ENCODE results near the gene AMH. TPM values are rescaled to one million over a fixed set of nuclear protein-coding genes. Genes with fewer than 3 reads are reported as not detected.

AMH gene
- total RNA-seq, 1 donor from 2014 or later, result 1.5 TPM

GRCh38 chr19:2249880-2250765 is 1.0 kb downstream of the AMH start:
- DNase-seq, result no peak

- DNase-seq, result no peak
Measured at GRCh38 chr19:2250766-2251105, 1.6 kb downstream of the AMH start.

- DNase-seq, result peak; percentile 30
Measured at GRCh38 chr19:2251106-2252054, 2.3 kb downstream of the AMH start.

GRCh38 chr19:2252055-2252796 is 3.1 kb downstream of the AMH start:
- no peak for DNase-seq

GRCh38 chr19:2252797-2253105 is 3.6 kb downstream of the AMH start:
- no peak for DNase-seq

DNA sequence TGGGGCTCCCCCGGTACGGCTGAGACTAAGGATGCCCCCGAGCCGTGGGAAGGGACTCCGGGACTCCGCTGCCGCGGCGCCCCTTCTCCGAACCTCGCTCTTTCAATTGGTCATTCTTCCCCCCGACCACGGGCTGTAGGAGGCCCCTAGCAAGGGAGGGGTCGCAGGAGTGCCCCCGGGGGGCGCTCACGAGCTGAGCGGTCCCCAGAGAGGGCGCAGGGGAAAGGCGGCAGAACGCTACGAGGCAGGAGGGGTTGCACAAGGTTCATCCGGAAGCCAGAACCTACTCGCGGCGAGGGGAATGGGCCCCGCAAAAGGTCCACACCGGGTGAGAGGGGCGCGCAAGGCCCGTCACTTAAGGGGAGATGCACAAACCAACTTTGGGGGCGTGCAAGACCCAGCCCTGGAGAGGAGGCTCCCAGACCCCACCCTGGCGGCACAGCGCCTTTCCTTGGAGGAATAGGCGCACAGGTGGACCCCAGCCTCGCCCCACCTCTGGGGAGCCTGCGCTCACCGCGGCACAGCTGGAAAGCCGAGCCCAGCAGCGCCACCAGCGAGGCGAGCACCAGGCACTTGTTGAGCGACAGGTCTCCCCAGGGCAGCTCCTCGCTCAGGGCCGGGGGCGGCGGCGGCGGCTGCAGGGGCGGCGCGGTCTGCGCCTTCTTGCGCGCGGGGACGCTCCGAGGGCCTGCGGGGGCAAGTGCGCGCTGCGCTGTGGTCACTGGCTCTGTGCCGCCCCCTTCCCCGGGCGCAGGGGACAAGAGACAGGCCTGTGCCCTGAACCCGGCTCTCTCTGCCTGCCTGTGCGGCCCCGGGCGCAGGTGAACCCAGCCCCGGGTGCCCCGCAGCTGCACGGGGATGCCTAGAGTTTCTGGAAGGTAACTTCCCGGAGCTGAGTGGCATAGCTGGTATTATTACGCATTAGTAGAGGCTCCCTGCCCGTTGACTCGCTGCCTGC is 4.3 kb downstream of the AMH start:
- DNase-seq, result no peak

DNA sequence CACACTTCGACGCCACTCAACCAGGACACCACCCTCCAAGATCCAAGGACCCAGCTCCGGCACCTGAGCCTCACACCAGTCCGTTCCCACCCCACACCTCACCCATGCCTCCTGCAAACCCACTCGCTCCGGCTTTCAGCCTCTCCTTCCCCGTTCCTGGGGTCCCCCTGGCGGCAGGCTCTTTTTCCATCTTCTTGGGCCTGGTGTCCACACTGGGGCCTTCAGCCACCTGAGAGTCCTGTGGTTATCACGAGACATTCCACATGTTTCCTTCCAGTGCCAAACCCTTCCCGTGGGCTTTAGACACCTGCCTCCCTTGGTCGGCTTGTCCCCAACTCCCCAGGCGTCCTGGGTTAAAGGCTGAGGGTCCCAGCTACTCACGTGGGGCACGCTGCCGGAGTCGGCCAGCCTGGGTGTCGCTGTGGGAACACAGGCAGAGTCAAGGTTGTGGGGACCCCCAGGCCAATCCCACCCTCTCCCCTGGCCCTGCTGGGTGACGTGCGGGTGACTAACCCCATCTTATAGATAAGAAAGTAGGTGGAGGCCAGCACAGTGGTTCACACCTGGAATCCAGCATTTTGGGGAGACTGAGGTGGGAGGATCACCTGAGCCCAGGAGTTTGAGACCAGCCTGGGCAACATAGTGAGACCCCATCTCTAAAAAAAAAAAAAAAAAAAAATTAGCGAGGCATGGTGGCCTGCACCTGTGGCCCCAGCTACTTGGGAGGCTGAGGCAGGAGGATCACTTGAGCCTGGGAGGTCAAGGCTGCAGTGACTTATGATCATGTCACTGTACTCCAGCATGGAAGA is 5.1 kb downstream of the AMH start:
- peak; percentile 61 for DNase-seq

- DNase-seq, result no peak
Measured at GRCh38 chr19:2255112-2255845, 6.2 kb downstream of the AMH start.

GRCh38 chr19:2255982-2256685 is 7.0 kb downstream of the AMH start, which contains the start of gene JSRP1:
Gene JSRP1, minus strand, starts transcription at chr19:2256417. Its CDS starts 1,103 bp downstream, at chr19:2255314.
- no peak for DNase-seq

DNA sequence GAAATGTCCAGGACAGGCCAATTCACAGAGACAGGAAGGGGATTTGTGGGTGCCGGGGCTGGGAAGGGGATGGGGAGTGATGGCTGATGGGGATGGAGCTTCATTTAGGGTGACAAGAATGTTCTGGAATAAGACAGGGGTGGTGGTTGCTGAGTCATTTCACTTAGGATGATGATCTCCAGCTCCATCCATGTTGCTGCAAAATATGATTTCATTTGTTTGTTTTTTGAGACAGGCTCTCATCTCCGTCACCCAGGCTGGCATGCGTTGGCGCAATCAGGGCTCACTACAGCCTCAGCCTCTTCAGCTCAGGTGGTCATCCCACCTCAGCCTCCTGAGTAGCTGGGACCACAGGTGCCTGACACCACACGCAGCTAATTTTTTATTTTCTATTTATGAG is 10.2 kb downstream of the AMH start:
- DNase-seq, result no peak

DNA sequence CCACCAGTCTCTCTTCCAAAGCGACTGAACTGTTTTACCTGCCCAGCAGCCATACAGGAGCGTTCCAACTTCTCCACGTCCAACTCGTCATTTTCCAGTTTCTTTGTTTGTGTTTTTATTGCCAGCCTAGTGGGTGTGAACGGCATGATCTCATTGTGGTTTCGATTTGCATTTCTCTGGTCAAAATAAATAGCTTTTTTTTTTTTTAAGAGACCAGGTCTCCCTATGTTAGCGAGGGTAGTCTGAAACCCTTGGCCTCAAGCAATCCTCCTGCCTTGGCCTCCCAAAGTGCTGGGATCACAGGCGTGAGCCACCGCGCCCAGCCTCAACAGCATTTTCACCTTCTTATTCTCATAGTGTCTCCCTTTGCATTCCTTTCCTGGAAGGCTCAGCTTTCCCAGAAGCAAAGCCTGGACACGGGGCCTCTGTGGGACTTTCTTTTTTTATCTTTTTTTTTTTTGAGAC is 11.2 kb downstream of the AMH start:
- no peak for DNase-seq

DNA sequence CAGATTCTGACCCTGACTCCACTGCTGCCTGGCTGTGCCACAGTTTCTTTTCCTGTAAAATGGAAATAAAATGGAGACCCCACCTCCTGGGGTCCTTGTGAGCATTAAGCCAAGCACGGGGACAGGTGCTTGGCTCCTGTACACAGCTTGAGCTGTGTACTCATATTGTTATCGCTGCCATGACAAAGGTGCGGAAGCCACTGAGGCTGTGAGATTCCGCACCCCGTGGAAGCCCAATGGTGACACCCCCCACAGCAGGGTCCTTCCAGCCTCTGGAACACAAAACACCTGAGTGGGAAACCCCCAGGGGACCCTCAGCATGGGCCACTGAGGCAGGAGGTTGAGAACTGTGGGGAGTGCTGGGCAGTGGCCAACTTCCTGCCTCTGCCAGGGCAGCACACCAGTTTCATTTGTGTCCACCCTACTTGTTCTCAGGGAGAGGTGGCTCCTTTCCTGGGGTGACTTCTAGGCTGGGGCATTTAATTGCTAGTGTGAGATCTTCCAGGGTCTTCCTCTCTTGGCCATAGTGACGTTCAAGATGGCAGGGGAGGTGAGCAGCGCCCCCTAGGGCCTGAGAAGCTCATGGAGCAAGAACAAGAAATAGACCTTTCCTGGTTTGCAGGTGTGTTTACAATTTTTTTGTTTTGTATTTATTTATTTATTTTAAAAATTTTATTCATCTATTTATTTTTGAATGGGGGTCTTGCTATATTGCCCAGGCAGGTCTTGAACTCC is 12.5 kb downstream of the AMH start:
- peak; percentile 73 for DNase-seq

DNA sequence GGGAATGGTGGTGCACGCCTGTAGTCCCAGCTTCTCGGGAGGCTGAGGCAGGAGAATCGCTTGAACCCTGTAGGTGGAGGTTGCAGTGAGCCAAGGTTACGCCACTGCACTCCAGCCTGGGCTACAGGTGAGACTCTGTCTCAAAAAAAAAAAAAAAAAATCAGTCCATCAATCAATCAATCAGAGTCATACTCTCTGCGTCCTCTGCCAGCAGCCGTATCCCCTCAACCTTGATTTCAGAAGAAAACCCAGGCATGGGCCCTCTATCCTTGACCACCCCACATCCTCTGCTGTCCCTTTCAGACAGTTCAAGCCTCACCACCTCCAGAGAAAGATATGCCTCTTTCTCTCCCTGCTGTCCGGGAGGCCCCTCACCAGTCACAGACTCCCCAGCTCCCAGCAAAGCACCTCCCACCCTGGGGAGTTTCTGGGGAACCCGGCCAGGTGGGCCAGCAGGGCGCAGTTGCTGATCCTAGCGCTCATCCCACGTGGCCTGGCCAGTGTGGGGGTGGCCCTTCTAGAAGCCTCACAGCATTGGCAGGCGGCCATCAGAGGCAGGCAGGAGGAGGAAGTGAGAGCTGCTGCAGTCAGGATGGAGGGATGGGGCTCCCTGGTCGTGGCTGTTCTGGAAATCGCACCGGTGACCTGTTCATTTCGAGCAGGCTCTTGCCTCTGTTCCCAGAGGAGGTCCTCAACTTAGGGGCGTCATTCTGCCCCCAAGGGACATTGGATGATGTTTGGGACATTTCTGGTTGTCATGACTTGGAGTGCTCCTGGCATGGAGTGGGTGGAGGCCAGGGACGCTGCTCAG is 17.3 kb downstream of the AMH start:
- peak; percentile 84 for DNase-seq

DNA sequence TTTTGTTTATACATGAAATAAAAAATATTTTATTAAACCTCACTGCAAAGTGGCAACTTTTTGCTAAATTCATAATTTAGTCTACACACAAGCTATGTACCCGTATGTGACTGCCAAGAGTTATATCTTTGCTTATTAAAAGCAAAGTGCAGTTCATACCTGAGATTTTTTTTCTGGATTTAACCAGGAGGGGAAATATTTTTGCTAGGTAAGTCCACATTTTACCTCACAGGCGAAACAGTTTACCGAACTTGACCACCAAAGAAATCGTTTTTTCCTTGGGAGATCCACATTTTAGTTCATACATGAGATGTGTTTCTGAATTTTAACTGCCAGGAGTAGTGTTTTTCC is 19.3 kb downstream of the AMH start:
- no peak for DNase-seq

GRCh38 chr19:2268861-2269243 is 19.7 kb downstream of the AMH start:
- DNase-seq, result no peak

DNA sequence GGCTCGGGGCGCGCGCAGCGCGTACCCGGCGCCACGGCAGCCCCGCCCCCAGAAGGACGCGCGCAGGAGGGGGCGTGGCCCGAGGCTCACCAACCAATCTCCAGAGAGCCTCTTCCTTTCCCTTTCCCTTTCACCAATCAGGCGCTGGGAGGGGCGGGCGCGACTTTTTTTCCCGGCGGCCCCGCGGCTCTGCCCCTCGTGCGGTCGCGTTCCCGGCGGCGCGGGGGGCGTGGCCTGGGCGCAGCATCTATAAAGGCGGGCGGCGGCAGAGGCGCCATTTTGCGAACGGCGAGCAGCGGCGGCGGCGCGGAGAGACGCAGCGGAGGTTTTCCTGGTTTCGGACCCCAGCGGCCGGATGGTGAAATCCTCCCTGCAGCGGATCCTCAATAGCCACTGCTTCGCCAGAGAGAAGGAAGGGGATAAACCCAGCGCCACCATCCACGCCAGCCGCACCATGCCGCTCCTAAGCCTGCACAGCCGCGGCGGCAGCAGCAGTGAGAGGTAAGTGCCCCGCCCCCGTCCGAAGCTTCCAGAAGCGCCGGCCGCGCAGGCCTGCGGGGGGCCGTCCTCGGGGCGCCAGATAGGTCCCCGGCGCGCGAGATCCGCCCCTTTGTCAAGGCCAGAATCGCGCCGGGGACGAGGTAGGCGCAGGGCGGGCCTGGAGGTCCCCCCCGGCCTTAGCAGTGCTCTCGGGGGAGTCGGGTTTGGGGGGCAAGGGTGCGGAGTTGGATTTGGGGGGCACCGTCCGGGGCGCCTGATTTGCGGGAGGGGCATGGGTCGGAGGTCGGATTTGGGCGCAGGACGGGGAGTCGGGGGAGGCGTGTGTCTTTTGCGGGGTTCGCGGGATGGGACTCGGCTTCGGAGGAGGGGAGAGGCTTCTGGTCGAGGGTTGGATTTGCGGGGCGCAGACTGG is 20.4 kb downstream of the AMH start:
- DNase-seq, result peak; percentile 98

DNA sequence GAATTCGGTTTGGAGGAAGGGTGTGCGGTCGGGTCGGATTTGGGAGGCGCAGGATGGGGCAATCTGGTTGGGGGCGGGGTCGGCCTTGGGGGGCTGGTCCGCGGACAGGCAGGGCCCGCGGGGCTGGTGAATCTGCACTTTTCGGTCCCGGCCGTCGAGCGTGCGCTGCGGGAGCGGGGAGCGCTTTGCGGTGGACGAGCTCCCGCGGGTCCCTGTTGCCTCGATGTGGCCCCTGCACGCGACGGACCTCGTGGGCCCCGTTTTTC is 21.0 kb downstream of the AMH start:
- peak; percentile 23 for DNase-seq
